ENCODE data around the gene ADCK2.
"Not testable (repeated sequence)": the region's sequence is repeated elsewhere in the genome, so short reads cannot be mapped to it uniquely, and the experiment has no call there.

Gene ADCK2

GRCh38 chr7:140674899-140675701, 2.4 kb downstream of the ADCK2 start:
- DNase-seq (ENCODE audit: low spot score in 2 of 2) (no peak), ATAC-seq (no peak)
- Mint-ChIP-seq H3K4me3 (peak overlapping the region; percentile 86), H3K36me3 (peaks cover 23% of the 10 kb centered on the region), H3K9me3 (no peaks in the 10 kb centered on the region), H3K27ac (no peak overlapping the region), H3K4me1 (peaks cover 33% of the 10 kb centered on the region)

DNA sequence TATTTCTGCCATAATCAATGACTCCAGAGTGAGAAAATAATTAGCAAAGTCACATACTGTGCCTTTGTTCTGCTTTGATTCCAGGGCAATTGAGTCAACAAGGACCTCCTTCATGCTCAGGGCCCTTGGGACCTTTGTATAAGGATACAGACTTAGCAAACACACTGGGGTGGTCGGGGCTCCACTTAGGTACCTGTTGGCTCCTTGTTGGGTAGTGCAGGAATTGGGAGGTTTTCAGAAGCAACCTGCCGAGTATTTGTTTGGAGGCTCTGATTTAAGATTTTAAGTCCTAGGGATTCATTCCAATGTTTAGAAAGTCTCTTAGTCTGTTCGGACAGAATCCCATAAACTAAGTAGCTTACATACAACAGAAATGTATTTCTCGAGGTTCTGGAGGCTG, 3.0 kb downstream of the ADCK2 start:
- Mint-ChIP-seq H3K9me3 (no peaks in the 10 kb centered on the region), H3K27ac (no peak overlapping the region), H3K4me1 (peaks cover 33% of the 10 kb centered on the region), H3K36me3 (peaks cover 30% of the 10 kb centered on the region), H3K4me3 (no peak overlapping the region)
- DNase-seq (ENCODE audit: low spot score in 2 of 2) (no peak), ATAC-seq (no peak)

- ATAC-seq (no peak), DNase-seq (ENCODE audit: low spot score in 2 of 2) (no peak)
- Mint-ChIP-seq H3K4me3 (no peak overlapping the region), H3K36me3 (peaks cover 36% of the 10 kb centered on the region), H3K9me3 (no peaks in the 10 kb centered on the region), H3K4me1 (peaks cover 33% of the 10 kb centered on the region), H3K27ac (no peak overlapping the region)
Measured at GRCh38 chr7:140676306-140676705, 3.6 kb downstream of the ADCK2 start.

GRCh38 chr7:140676956-140677355, 4.2 kb downstream of the ADCK2 start:
- Mint-ChIP-seq H3K36me3 (peaks cover 42% of the 10 kb centered on the region), H3K4me1 (peaks cover 33% of the 10 kb centered on the region)
- not testable (repeated sequence) for DNase-seq (ENCODE audit: low spot score in 2 of 2); H3K9me3 Mint-ChIP-seq; ATAC-seq; H3K4me3 Mint-ChIP-seq; H3K27ac Mint-ChIP-seq

- ATAC-seq = no peak
- peaks cover 47% of the 10 kb centered on the region for H3K36me3 Mint-ChIP-seq
- H3K4me1 Mint-ChIP-seq = peaks cover 33% of the 10 kb centered on the region
- H3K9me3 Mint-ChIP-seq = no peaks in the 10 kb centered on the region
- H3K27ac Mint-ChIP-seq = no peak overlapping the region
- H3K4me3 Mint-ChIP-seq = no peak overlapping the region
- no peak for DNase-seq (ENCODE audit: low spot score in 2 of 2)
Measured at GRCh38 chr7:140677496-140677895, 4.8 kb downstream of the ADCK2 start.

- Mint-ChIP-seq H3K36me3 (peaks cover 49% of the 10 kb centered on the region), H3K27ac (no peak overlapping the region), H3K9me3 (no peaks in the 10 kb centered on the region), H3K4me1 (peaks cover 33% of the 10 kb centered on the region), H3K4me3 (no peak overlapping the region)
- ATAC-seq (no peak), DNase-seq (ENCODE audit: low spot score in 2 of 2) (no peak)
Measured at GRCh38 chr7:140678081-140678815, 5.5 kb downstream of the ADCK2 start.

- Mint-ChIP-seq H3K27ac (no peak overlapping the region), H3K4me3 (no peak overlapping the region), H3K4me1 (peaks cover 29% of the 10 kb centered on the region), H3K36me3 (peaks cover 44% of the 10 kb centered on the region), H3K9me3 (no peaks in the 10 kb centered on the region)
- ATAC-seq (no peak), DNase-seq (ENCODE audit: low spot score in 2 of 2) (no peak)
Measured at GRCh38 chr7:140678816-140679130, 6.0 kb downstream of the ADCK2 start.

- ATAC-seq (no peak), DNase-seq (ENCODE audit: low spot score in 2 of 2) (no peak)
- Mint-ChIP-seq H3K27ac (peak overlapping the region; percentile 8), H3K4me1 (peaks cover 25% of the 10 kb centered on the region), H3K4me3 (no peak overlapping the region), H3K36me3 (peaks cover 47% of the 10 kb centered on the region), H3K9me3 (no peaks in the 10 kb centered on the region)
Measured at GRCh38 chr7:140679186-140679585, 6.4 kb downstream of the ADCK2 start.

- Mint-ChIP-seq H3K4me3 (no peak overlapping the region), H3K9me3 (no peaks in the 10 kb centered on the region), H3K27ac (no peak overlapping the region), H3K4me1 (peaks cover 12% of the 10 kb centered on the region), H3K36me3 (peaks cover 52% of the 10 kb centered on the region)
- ATAC-seq = no peak
- no peak for DNase-seq (ENCODE audit: low spot score in 2 of 2)
Measured at GRCh38 chr7:140680886-140681285, 8.1 kb downstream of the ADCK2 start.

DNA sequence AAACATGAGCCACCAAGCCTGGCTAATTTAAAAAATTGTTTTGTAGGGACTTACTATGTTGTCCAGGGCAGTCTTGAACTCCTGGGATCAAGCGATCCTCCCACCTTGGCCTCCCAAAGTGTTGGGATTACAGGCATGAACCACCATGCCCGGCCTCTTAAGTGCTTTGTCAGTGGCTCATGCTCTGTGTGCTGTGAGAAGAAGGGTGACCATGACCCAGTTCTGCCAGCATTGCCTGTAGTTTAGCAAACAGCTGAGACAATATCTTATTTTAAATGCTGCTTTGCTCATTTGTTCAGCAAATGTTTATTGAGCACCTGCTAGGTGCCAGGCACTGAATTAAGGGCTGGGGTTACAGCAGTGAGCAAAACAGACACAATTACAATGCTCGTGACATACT, 9.0 kb downstream of the ADCK2 start:
- ATAC-seq (no peak), DNase-seq (ENCODE audit: low spot score in 2 of 2) (no peak)
- peaks cover 60% of the 10 kb centered on the region for H3K36me3 Mint-ChIP-seq
- no peak overlapping the region for H3K27ac Mint-ChIP-seq
- H3K4me1 Mint-ChIP-seq = peaks cover 12% of the 10 kb centered on the region
- no peaks in the 10 kb centered on the region for H3K9me3 Mint-ChIP-seq
- H3K4me3 Mint-ChIP-seq = no peak overlapping the region

GRCh38 chr7:140683657-140684056, 10.9 kb downstream of the ADCK2 start:
- no peak for ATAC-seq
- no peak for DNase-seq (ENCODE audit: low spot score in 2 of 2)
- H3K36me3 Mint-ChIP-seq = peaks cover 75% of the 10 kb centered on the region
- H3K4me3 Mint-ChIP-seq = no peak overlapping the region
- peak overlapping the region; percentile 59 for H3K27ac Mint-ChIP-seq
- H3K4me1 Mint-ChIP-seq = no peaks in the 10 kb centered on the region
- no peaks in the 10 kb centered on the region for H3K9me3 Mint-ChIP-seq

- H3K4me1 Mint-ChIP-seq = no peaks in the 10 kb centered on the region
- H3K4me3 Mint-ChIP-seq = no peak overlapping the region
- ATAC-seq (no peak), DNase-seq (ENCODE audit: low spot score in 2 of 2) (no peak)
- H3K36me3 Mint-ChIP-seq = peaks cover 73% of the 10 kb centered on the region
- H3K27ac Mint-ChIP-seq = peak overlapping the region; percentile 59
- H3K9me3 Mint-ChIP-seq = no peaks in the 10 kb centered on the region
Measured at GRCh38 chr7:140684066-140684950, 11.6 kb downstream of the ADCK2 start.

DNA sequence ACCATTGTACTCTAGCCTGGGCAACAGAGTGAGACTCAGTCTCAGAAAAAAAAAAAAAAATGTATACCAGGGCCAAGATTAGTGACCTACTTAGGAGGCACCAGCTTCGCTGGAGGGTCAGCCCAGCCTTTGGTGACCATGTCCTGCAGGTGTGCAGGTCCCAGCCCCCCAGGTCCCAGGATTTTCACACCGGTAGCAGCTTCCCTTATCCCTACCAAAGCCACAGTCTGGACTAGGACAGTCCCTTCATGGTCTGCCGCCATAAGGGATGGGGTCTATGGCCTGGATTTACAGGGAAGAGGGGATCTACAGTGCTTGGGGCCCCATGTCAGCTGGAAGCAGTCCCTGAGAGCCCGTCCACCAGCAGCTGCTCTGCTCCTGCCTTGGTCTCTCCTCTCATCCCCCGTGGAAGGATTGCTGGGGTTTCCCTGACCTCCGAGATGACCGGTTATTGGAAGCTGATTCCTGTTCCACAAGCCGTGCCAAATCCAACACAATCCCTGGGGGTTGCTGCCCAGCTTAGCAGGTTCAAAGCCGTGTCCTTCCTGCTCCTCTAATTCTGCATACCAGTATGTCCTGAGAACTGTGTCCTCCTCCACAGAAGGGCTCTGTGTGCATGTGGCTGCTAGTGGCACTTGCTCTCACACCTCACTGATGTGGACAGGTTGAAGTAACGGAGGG, 12.8 kb downstream of the ADCK2 start:
- no peaks in the 10 kb centered on the region for H3K9me3 Mint-ChIP-seq
- H3K27ac Mint-ChIP-seq = no peak overlapping the region
- H3K4me3 Mint-ChIP-seq = no peak overlapping the region
- DNase-seq (ENCODE audit: low spot score in 2 of 2) (no peak), ATAC-seq (no peak)
- H3K36me3 Mint-ChIP-seq = peaks cover 66% of the 10 kb centered on the region
- no peaks in the 10 kb centered on the region for H3K4me1 Mint-ChIP-seq

DNA sequence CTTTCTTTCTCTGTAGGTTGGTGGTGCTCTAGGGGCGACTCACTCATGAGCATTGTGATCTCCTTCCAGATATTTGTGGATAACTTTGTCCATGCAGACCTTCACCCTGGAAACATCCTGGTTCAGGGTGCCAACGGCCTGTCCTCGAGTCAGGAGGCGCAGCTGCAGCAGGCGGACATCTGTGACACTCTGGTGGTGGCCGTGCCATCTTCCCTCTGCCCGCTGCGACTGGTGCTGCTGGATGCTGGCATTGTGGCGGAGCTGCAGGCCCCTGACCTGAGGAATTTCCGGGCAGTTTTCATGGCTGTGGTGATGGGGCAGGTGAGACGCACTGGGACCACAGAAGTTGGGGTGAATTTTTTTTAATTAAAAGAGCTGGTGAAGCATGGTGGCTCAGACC, 14.2 kb downstream of the ADCK2 start:
- H3K9me3 Mint-ChIP-seq = no peaks in the 10 kb centered on the region
- peaks cover 63% of the 10 kb centered on the region for H3K36me3 Mint-ChIP-seq
- H3K4me3 Mint-ChIP-seq = no peak overlapping the region
- H3K27ac Mint-ChIP-seq = no peak overlapping the region
- DNase-seq (ENCODE audit: low spot score in 2 of 2) (no peak), ATAC-seq (no peak)
- no peaks in the 10 kb centered on the region for H3K4me1 Mint-ChIP-seq

DNA sequence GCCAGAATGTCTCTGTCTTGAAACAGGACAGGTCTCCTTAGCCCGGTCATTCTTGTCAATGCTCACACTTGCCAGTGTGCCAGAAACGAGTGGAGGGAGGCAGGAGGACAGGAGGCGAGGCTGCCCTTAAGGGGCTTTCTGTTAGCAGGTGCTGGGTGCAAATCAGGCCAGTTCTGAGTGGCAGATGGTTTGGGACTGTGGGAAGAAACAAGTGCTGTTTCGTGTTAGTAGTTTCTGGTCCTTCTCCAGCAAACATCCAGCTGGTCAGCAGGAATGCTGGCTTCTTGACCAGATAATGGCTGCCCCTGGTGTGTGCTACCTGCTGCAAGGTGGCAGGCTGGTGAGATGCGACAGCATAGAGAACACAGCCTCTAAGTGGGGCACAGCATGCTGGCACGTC, 15.6 kb downstream of the ADCK2 start:
- Mint-ChIP-seq H3K27ac (no peak overlapping the region), H3K9me3 (no peaks in the 10 kb centered on the region), H3K4me1 (peaks cover 9% of the 10 kb centered on the region), H3K36me3 (peaks cover 65% of the 10 kb centered on the region), H3K4me3 (no peak overlapping the region)
- ATAC-seq = no peak
- DNase-seq (ENCODE audit: low spot score in 2 of 2) = no peak
